ENCODE data around the gene STPG2. TPM values are rescaled to one million over a fixed set of nuclear protein-coding genes. Genes with fewer than 3 reads are reported as not detected.

STPG2 gene
- total and polyA plus RNA-seq, 3 donors from 2014 or later = 2.6 to 3.7 (median 2.7) TPM

- Histone ChIP-seq H3K4me3 (no peak overlapping the region), H3K36me3 (ENCODE audit: low read depth, missing control alignments) (no peaks in the 10 kb centered on the region), H3K4me1 (no peaks in the 10 kb centered on the region), H3K9me3 (no peaks in the 10 kb centered on the region), H3K27me3 (no peaks in the 10 kb centered on the region), H3K27ac (no peak overlapping the region)
- WGBS, 2 donors = 95 to 96% methylated on average over 5 of the region's 5 CpGs
- DNase-seq = no peak
- no peak for TF ChIP-seq CTCF (IDR thresholded peaks at IDR 0.05)
- TF ChIP-seq POLR2A (IDR thresholded peaks at IDR 0.05) = no peak
- intact Hi-C loops (cut with DNase I; ENCODE audit: low total_unique reads) = no loop called here
Observed at GRCh38 chr4:97589481-97590196, 553.6 kb downstream of the STPG2 start.

GRCh38 chr4:97587912-97588311 is 555.4 kb downstream of the STPG2 start:
- no peak overlapping the region for H3K4me3 ChIP-seq
- H3K27ac ChIP-seq = no peak overlapping the region
- no peaks in the 10 kb centered on the region for H3K36me3 ChIP-seq (ENCODE audit: low read depth, missing control alignments)
- H3K27me3 ChIP-seq = no peaks in the 10 kb centered on the region
- 90 to 92% methylated on average over 2 of the region's 2 CpGs for WGBS, 2 donors
- no peaks in the 10 kb centered on the region for H3K4me1 ChIP-seq
- intact Hi-C loops (cut with DNase I; ENCODE audit: low total_unique reads) = no loop called here
- no peak for DNase-seq
- TF ChIP-seq POLR2A (IDR thresholded peaks at IDR 0.05) (no peak), CTCF (IDR thresholded peaks at IDR 0.05) (no peak)
- no peaks in the 10 kb centered on the region for H3K9me3 ChIP-seq

- H3K27ac ChIP-seq = no peak overlapping the region
- no peaks in the 10 kb centered on the region for H3K4me1 ChIP-seq
- TF ChIP-seq CTCF (IDR thresholded peaks at IDR 0.05) (no peak), POLR2A (IDR thresholded peaks at IDR 0.05) (no peak)
- no peak overlapping the region for H3K4me3 ChIP-seq
- no peaks in the 10 kb centered on the region for H3K36me3 ChIP-seq (ENCODE audit: low read depth, missing control alignments)
- H3K27me3 ChIP-seq = no peaks in the 10 kb centered on the region
- DNase-seq = no peak
- intact Hi-C loops (cut with DNase I; ENCODE audit: low total_unique reads) = no loop called here
- H3K9me3 ChIP-seq = no peaks in the 10 kb centered on the region
Observed at GRCh38 chr4:97585274-97585673, 558.0 kb downstream of the STPG2 start.

GRCh38 chr4:97582890-97583289 is 560.4 kb downstream of the STPG2 start:
- Histone ChIP-seq H3K36me3 (ENCODE audit: low read depth, missing control alignments) (no peaks in the 10 kb centered on the region), H3K4me3 (no peak overlapping the region), H3K27ac (no peak overlapping the region), H3K9me3 (no peaks in the 10 kb centered on the region), H3K4me1 (no peaks in the 10 kb centered on the region), H3K27me3 (no peaks in the 10 kb centered on the region)
- 57 to 76% methylated on average over 1 of the region's 1 CpG for whole genome bisulfite sequencing, 2 donors
- intact Hi-C loops (cut with DNase I; ENCODE audit: low total_unique reads) = no loop called here
- DNase-seq = no peak
- TF ChIP-seq CTCF (IDR thresholded peaks at IDR 0.05) = no peak
- no peak for TF ChIP-seq POLR2A (IDR thresholded peaks at IDR 0.05)

GRCh38 chr4:97577004-97577403 is 566.3 kb downstream of the STPG2 start:
- no peaks in the 10 kb centered on the region for H3K9me3 ChIP-seq
- H3K27ac ChIP-seq = no peak overlapping the region
- no peaks in the 10 kb centered on the region for H3K4me1 ChIP-seq
- DNase-seq = no peak
- no peaks in the 10 kb centered on the region for H3K27me3 ChIP-seq
- TF ChIP-seq CTCF (IDR thresholded peaks at IDR 0.05) = no peak
- no peak for TF ChIP-seq POLR2A (IDR thresholded peaks at IDR 0.05)
- 73 to 91% methylated on average over 2 of the region's 2 CpGs for whole genome bisulfite sequencing, 2 donors
- intact Hi-C loops (cut with DNase I; ENCODE audit: low total_unique reads) = no loop called here
- no peak overlapping the region for H3K4me3 ChIP-seq
- H3K36me3 ChIP-seq (ENCODE audit: low read depth, missing control alignments) = no peaks in the 10 kb centered on the region
